PC-3 (cell line): ENCODE results near the gene SLC38A2. TPM values are rescaled to one million over a fixed set of nuclear protein-coding genes. Genes with fewer than 3 reads are reported as not detected.
A peak's percentile ranks its signal among the peaks of the same experiment; 100 is the strongest.

ENCODE experiments used
- ATAC-seq: fragments of 200-7000 bp; cut with Tn5 transposase; 2 replicates; pipeline ENCODE4 v1.9.1; 2020; ENCODE audit warnings: mild to moderate bottlenecking, moderate library complexity
- BruUV-seq: library from RNA; stranded (reverse); fragments of 400-500 nt; replicated peaks from 2 replicates; lab custom pipeline; 2021; lab: Mats Ljungman, UMichigan
- CTCF ChIA-PET: fragments of 300-600 bp; sonication (Branson Sonifier 250); formaldehyde crosslinking; loops from one replicate; lab custom pipeline; 2022; ENCODE audit warnings: antibody characterized with exemption; lab: Charles Lee
- POLR2A ChIA-PET: fragments of 300-600 bp; sonication (Branson Sonifier 250); formaldehyde crosslinking; loops from one replicate; lab custom pipeline; 2022; ENCODE audit warnings: antibody characterized with exemption; ENCODE audit not compliant: unreplicated experiment; lab: Charles Lee
- DNase-seq: peaks from one replicate; pipeline ENCODE4 v3.0.0-alpha.2; 2015
- H2AFZ ChIP-seq: fragments of 300-600 bp; sonication (generic); 2 replicates; pipeline ENCODE4 v1.6.0; 2016; ENCODE audit warnings: antibody characterized with exemption, low read length
- H3F3A ChIP-seq: fragments of 300-600 bp; sonication (generic); one replicate; pipeline ENCODE4 v1.6.0; 2017; ENCODE audit warnings: antibody characterized with exemption, low read length, control low read depth, mild to moderate bottlenecking; ENCODE audit not compliant: unreplicated experiment
- H3K27ac ChIP-seq: fragments of 300-600 bp; sonication (generic); 2 replicates; pipeline ENCODE4 v1.5.1; 2016; ENCODE audit warnings: mild to moderate bottlenecking, low read length
- H3K27me3 ChIP-seq: fragments of 300-600 bp; sonication (generic); 2 replicates; pipeline ENCODE4 v1.6.1; 2016; ENCODE audit warnings: low read length, mixed read lengths
- H3K36me3 ChIP-seq: fragments of 300-600 bp; sonication (generic); 2 replicates; pipeline ENCODE4 v1.6.1; 2016; ENCODE audit warnings: low read depth, mixed run types, low read length, mixed read lengths
- H3K4me1 ChIP-seq: fragments of 300-600 bp; sonication (generic); 2 replicates; pipeline ENCODE4 v1.5.1; 2016; ENCODE audit warnings: low read length; ENCODE audit not compliant: insufficient read depth
- H3K4me2 ChIP-seq: fragments of 300-600 bp; sonication (generic); 2 replicates; pipeline ENCODE4 v1.6.0; 2016; ENCODE audit warnings: low read length
- H3K4me3 ChIP-seq: fragments of 300-600 bp; sonication (generic); 2 replicates; pipeline ENCODE4 v1.5.1; 2016; ENCODE audit warnings: mild to moderate bottlenecking, low read length, mixed read lengths
- H3K79me2 ChIP-seq: fragments of 300-600 bp; sonication (generic); 2 replicates; pipeline ENCODE4 v1.6.1; 2017; ENCODE audit warnings: low read length, mixed read lengths
- H3K9ac ChIP-seq: fragments of 300-600 bp; sonication (generic); 2 replicates; pipeline ENCODE4 v1.6.0; 2016; ENCODE audit warnings: mild to moderate bottlenecking, low read length
- H3K9me2 ChIP-seq: fragments of 300-600 bp; sonication (generic); replicated peaks from 2 replicates; pipeline ENCODE4 v1.6.1; 2016; ENCODE audit warnings: mixed run types, low read length, mixed read lengths
- H3K9me3 ChIP-seq: fragments of 300-600 bp; sonication (generic); 2 replicates; pipeline ENCODE4 v1.6.1; 2016; ENCODE audit warnings: low read length, mixed read lengths
- H4K20me1 ChIP-seq: fragments of 300-600 bp; sonication (generic); 2 replicates; pipeline ENCODE4 v1.6.1; 2016; ENCODE audit warnings: low read length, mixed read lengths
- EZH2 ChIP-seq: fragments of 300-600 bp; sonication (generic); IDR thresholded peaks from one replicate; pipeline ENCODE4 v1.6.1; 2017; ENCODE audit warnings: antibody characterized with exemption, mild to moderate bottlenecking, low read length; ENCODE audit not compliant: unreplicated experiment
- EZH2phosphoT487 ChIP-seq: fragments of 300-600 bp; sonication (generic); IDR thresholded peaks from 2 replicates; pipeline ENCODE4 v1.6.1; 2018; ENCODE audit warnings: mild to moderate bottlenecking, antibody characterized with exemption, low read length, borderline replicate concordance
- intact Hi-C: fragments of 100-400 bp; cut with micrococcal nuclease; formaldehyde crosslinking; loops from 2 replicates; pipeline ENCODE4 v1.9.0; 2023
- total RNA-seq: library from RNA; depleted of rRNA; stranded (reverse); fragments of >200 nt; gene quantifications from 2 replicates; pipeline ENCODE4 v1.2.3, GENCODE V29; 2014
- TF ChIP-seq, protein P1 (sequence below): fragments of 300-600 bp; sonication (generic); conservative IDR thresholded peaks from 2 replicates; pipeline ENCODE4 v1.5.1; 2017; ENCODE audit warnings: antibody characterized with exemption, low read depth, mild to moderate bottlenecking, low read length

SLC38A2 gene
- total RNA-seq, 1 experiment from 2014 or later, result 214 TPM

DNA sequence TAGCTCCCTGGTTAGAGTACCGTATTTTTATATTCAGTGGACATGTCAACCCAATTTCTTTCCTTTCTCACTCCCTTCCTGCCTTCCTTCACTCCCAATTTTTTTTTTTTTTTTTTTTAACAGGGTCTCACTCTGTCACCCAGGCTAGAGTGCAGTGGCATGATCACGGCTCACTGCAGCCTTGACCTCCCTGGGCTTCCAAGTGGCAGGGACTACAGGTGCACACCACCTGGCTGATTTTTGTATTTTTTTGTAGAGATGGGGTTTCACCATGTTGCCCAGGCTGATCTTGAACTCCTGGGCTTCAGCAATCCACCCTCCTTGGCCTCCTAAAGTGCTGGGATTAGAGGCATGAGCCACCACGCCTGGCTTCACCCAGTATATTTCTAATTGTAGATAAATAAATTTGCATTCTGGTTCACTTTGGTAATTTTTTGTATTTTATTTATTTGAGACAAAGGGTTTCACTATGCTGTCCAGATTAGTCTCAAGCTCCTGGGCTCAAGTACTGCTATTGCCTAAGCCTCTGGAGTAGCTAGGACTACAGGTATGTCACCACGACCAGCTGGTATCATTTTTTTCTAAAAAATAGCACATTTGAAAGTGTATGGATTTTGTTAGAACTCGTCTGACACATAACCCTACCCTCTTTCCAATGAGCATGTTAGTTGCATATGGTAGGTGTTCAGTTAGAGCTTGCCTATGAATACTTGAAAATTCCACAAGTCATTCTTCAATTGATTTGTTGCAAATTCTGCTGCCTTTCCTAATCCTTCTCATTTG, 15.7 kb downstream of the SLC38A2 start:
- H4K20me1 ChIP-seq, result peaks cover 43% of the 10 kb centered on the region

DNA sequence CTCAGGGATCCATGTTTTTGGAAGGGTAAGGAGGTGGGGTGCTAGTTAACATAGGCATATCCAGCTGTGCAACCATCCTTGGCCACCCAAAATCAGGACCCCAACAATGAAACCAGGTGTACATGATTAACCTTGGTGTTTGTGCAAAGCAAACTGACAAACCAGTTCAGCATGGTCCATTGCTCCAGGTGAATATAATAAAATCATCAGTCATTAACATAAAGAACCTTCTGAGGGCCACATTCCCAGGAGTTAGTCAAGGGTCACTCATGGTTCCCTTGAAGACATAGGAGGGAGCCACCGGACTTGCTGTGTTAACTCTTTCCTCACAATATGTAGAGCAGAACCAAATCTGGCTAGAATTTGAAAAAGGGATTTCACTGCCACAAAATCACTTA, 17.8 kb downstream of the SLC38A2 start:
- peaks cover 24% of the 10 kb centered on the region for H4K20me1 ChIP-seq
- H3K4me3 ChIP-seq, result no peak overlapping the region
- H3K9ac ChIP-seq, result no peak overlapping the region
- no peak for ATAC-seq
- H3K36me3 ChIP-seq, result peaks cover 13% of the 10 kb centered on the region
- BruUV-seq, result no TSS peak
- intact Hi-C loops, result loop anchor here (5.0 kb wide), 3 partner anchors 202 to 362 kb away; partner anchors contain the start of gene SCAF11
- no peak overlapping the region for H2AFZ ChIP-seq
- H3K27ac ChIP-seq, result no peak overlapping the region
- H3F3A ChIP-seq, result peaks cover 27% of the 10 kb centered on the region
- TF ChIP-seq EZH2, result no peak
- ChIA-PET POLR2A (no interaction called here), CTCF (no interaction called here)
- no peaks in the 10 kb centered on the region for H3K9me2 ChIP-seq
- H3K27me3 ChIP-seq, result no peaks in the 10 kb centered on the region
- H3K4me2 ChIP-seq, result no peak overlapping the region
- no peaks in the 10 kb centered on the region for H3K4me1 ChIP-seq
- DNase-seq, result no peak
- no peaks in the 10 kb centered on the region for H3K9me3 ChIP-seq
- H3K79me2 ChIP-seq, result no peaks in the 10 kb centered on the region

More for the DNA sequence above, 15.7 kb downstream of the SLC38A2 start:
- H3K4me1 ChIP-seq, result no peaks in the 10 kb centered on the region
- TF ChIP-seq EZH2phosphoT487 (no peak), EZH2 (no peak)
- TF ChIP-seq, protein P1, sequence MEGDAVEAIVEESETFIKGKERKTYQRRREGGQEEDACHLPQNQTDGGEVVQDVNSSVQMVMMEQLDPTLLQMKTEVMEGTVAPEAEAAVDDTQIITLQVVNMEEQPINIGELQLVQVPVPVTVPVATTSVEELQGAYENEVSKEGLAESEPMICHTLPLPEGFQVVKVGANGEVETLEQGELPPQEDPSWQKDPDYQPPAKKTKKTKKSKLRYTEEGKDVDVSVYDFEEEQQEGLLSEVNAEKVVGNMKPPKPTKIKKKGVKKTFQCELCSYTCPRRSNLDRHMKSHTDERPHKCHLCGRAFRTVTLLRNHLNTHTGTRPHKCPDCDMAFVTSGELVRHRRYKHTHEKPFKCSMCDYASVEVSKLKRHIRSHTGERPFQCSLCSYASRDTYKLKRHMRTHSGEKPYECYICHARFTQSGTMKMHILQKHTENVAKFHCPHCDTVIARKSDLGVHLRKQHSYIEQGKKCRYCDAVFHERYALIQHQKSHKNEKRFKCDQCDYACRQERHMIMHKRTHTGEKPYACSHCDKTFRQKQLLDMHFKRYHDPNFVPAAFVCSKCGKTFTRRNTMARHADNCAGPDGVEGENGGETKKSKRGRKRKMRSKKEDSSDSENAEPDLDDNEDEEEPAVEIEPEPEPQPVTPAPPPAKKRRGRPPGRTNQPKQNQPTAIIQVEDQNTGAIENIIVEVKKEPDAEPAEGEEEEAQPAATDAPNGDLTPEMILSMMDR, result no peak
- no peak overlapping the region for H3K9ac ChIP-seq
- no TSS peak for BruUV-seq
- peak; percentile 23 for ATAC-seq
- H3K4me2 ChIP-seq, result no peak overlapping the region
- H3K27me3 ChIP-seq, result no peaks in the 10 kb centered on the region
- peaks cover 33% of the 10 kb centered on the region for H3K36me3 ChIP-seq
- ChIA-PET POLR2A (interaction anchor here (0.6 to 0.7 kb wide), 3 partner anchors 75 to 232 kb away, joined by 3 to 5 read pairs (median 3); no protein-coding TSS in a partner anchor), CTCF (interaction anchor here (0.5 to 1.0 kb wide), 4 partner anchors 84 to 586 kb away, joined by 3 to 4 read pairs (median 3); partner anchors contain the start of gene SLC38A1)
- intact Hi-C loops, result loop anchor here (2.0 to 5.0 kb wide), 5 partner anchors 88 to 365 kb away; partner anchors contain the start of genes SCAF11 and SLC38A1
- H2AFZ ChIP-seq, result no peak overlapping the region
- H3K27ac ChIP-seq, result no peak overlapping the region
- H3K9me2 ChIP-seq, result no peaks in the 10 kb centered on the region
- peak; percentile 24 for DNase-seq
- H3K79me2 ChIP-seq, result no peaks in the 10 kb centered on the region
- no peaks in the 10 kb centered on the region for H3K9me3 ChIP-seq
- peaks cover 44% of the 10 kb centered on the region for H3F3A ChIP-seq
- H3K4me3 ChIP-seq, result no peak overlapping the region

DNA sequence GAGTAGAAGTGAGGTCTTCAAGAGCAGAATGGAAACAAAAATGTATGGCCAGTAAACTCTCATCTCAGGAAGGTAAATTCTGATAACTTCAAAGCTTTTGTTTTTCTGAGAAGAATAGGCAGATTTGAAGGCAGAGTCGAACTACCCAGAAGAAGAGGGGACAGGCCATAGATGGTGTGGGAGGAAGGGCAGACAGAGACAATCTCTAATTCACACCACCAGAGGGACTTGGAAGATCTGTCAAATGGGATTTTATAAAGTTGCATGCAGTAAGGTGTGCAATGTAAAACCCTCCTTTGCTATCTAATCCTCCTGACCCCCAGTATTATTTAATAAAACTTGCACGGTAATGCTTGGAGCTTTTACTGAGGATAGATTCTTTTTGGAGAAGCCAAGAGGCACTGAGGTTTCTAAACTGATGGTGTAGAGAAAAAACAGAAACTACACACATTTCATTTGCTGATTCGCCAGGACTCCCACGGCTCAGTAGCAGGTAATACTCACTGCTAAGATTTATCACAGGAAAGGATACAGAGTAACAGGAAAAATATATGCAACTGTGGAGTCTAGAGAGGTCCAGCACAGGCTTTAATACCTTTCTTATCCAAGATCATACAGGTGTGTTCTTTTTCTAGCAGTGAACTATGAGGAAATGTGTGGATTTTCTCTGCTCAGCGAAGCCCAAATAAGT, 18.3 kb downstream of the SLC38A2 start:
- H3K9me3 ChIP-seq, result no peaks in the 10 kb centered on the region
- intact Hi-C loops, result no loop called here
- DNase-seq (no peak), ATAC-seq (no peak)
- H3K9me2 ChIP-seq, result no peaks in the 10 kb centered on the region
- H3K9ac ChIP-seq, result no peak overlapping the region
- CTCF ChIA-PET, result no interaction called here
- no peaks in the 10 kb centered on the region for H3K79me2 ChIP-seq
- no peak for TF ChIP-seq EZH2
- TF ChIP-seq, protein P1, result peak; percentile 29; the same call in 1 of the 2 replicates
- no peak overlapping the region for H3K27ac ChIP-seq
- H3K27me3 ChIP-seq, result no peaks in the 10 kb centered on the region
- POLR2A ChIA-PET, result no interaction called here
- peaks cover 19% of the 10 kb centered on the region; the same call in 1 of the 2 replicates for H4K20me1 ChIP-seq
- no TSS peak for BruUV-seq
- H3K4me3 ChIP-seq, result no peak overlapping the region
- H3K36me3 ChIP-seq, result peaks cover 8% of the 10 kb centered on the region; the same call in 1 of the 2 replicates
- no peak overlapping the region for H2AFZ ChIP-seq
- peaks cover 22% of the 10 kb centered on the region for H3F3A ChIP-seq
- no peak overlapping the region for H3K4me2 ChIP-seq
- H3K4me1 ChIP-seq, result no peaks in the 10 kb centered on the region
